PFSK-1 (cell line): ENCODE results near the gene SNRNP200.

Experiments
- POLR2AphosphoS5 ChIP-seq: IDR thresholded peaks from 2 replicates; pipeline ENCODE4 v1.6.1; 2012; ENCODE audit warnings: low read depth, mild to moderate bottlenecking, control low read depth, low read length, moderate library complexity
- SIN3A ChIP-seq: IDR thresholded peaks from 2 replicates; pipeline ENCODE4 v1.6.1; 2012; ENCODE audit warnings: mild to moderate bottlenecking, low read length, moderate library complexity, borderline replicate concordance; ENCODE audit not compliant: insufficient read depth
- TAF1 ChIP-seq: IDR thresholded peaks from 2 replicates; pipeline ENCODE4 v1.6.1; 2012; ENCODE audit warnings: low read length, control low read depth, borderline replicate concordance; ENCODE audit not compliant: insufficient read depth
- TF ChIP-seq, protein P1 (sequence below), 2 experiments: IDR thresholded peaks; 2 replicates each; pipeline versions ENCODE4 v1.6.1 to v1.8.0; 2011 to 2012; ENCODE audit warnings: low read depth in 2 of 2, low read length in 2 of 2, control low read depth in 1 of 2, inconsistent platforms in 1 of 2, mild to moderate bottlenecking in 1 of 2, moderate library complexity in 1 of 2; ENCODE audit not compliant: insufficient read depth in 1 of 2

DNA sequence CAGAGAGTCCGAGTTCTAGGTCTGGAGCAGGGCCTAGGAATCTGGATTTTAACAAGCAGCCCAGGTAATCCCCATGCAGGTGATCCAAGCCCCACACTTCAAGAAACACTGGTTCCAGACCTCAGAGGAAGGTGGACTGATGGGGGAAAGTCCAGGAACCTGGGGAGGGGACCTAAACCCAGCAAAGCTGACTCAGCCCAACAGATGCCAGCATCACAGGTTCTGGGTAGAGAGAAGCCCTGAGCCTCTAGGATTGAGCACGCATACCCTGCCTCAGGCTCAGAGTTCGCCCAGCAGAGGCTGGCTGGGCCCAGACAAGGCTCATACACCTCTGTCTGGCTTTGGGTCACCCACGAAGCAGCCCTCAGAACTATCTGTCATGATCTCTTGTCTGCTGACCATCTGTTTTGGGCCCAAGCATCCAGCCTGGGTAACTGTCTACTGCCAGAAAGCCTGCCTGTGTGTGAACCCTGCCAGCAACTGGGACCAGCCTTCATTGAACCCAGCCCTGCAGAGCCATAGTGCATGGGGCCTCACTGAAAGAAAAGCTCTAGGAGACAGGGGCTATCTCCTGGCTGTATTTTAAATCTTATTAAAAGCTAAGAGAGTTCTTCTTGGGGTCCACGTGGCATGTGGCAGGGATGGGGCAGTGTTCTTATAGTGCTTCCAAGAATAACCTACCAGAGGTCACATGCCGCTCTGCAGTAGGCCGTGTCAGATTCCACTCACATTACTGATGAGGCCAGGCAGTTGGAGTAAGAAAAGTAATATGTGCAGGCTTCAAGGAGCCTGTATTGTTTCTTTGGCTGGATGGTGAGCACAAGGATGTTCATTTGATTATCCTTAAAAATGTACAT, 47.0 kb downstream of the SNRNP200 start:
- no peak for TF ChIP-seq POLR2AphosphoS5
- TF ChIP-seq TAF1 = no peak
- TF ChIP-seq, protein P1, sequence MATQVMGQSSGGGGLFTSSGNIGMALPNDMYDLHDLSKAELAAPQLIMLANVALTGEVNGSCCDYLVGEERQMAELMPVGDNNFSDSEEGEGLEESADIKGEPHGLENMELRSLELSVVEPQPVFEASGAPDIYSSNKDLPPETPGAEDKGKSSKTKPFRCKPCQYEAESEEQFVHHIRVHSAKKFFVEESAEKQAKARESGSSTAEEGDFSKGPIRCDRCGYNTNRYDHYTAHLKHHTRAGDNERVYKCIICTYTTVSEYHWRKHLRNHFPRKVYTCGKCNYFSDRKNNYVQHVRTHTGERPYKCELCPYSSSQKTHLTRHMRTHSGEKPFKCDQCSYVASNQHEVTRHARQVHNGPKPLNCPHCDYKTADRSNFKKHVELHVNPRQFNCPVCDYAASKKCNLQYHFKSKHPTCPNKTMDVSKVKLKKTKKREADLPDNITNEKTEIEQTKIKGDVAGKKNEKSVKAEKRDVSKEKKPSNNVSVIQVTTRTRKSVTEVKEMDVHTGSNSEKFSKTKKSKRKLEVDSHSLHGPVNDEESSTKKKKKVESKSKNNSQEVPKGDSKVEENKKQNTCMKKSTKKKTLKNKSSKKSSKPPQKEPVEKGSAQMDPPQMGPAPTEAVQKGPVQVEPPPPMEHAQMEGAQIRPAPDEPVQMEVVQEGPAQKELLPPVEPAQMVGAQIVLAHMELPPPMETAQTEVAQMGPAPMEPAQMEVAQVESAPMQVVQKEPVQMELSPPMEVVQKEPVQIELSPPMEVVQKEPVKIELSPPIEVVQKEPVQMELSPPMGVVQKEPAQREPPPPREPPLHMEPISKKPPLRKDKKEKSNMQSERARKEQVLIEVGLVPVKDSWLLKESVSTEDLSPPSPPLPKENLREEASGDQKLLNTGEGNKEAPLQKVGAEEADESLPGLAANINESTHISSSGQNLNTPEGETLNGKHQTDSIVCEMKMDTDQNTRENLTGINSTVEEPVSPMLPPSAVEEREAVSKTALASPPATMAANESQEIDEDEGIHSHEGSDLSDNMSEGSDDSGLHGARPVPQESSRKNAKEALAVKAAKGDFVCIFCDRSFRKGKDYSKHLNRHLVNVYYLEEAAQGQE (IDR thresholded peaks at IDR 0.05; ENCODE audit: insufficient read depth in 1 of 2, low read depth in 2 of 2, low read length in 2 of 2) = no peak
- TF ChIP-seq SIN3A = no peak
